Panc1 (cell line): ENCODE measurements around the gene ZNF493. TPM values are rescaled to one million over a fixed set of nuclear protein-coding genes. Genes with fewer than 3 reads are reported as not detected.
A peak's percentile ranks its signal among the peaks of the same experiment; 100 is the strongest.

Source experiments
- ATAC-seq: fragments of 200-7000 bp; cut with Tn5 transposase; 2 replicates; pipeline ENCODE4 v1.9.1; 2020; ENCODE audit warnings: mild to moderate bottlenecking, moderate library complexity
- BruUV-seq: library from RNA; stranded (reverse); fragments of 400-500 nt; replicated peaks from 2 replicates; lab custom pipeline; 2021; lab: Mats Ljungman, UMichigan
- CTCF ChIA-PET: fragments of 300-600 bp; sonication (Branson Sonifier 250); formaldehyde crosslinking; loops from one replicate; lab custom pipeline; 2022; ENCODE audit warnings: antibody characterized with exemption; lab: Charles Lee
- POLR2A ChIA-PET: fragments of 300-600 bp; sonication (Branson Sonifier 250); formaldehyde crosslinking; loops from one replicate; lab custom pipeline; 2022; ENCODE audit warnings: antibody characterized with exemption; lab: Charles Lee
- DNase-seq: peaks from one replicate; pipeline ENCODE4 v3.0.0-alpha.2; 2010; ENCODE audit warnings: low read depth, low spot score
- H3K27ac ChIP-seq: 2 replicates; pipeline ENCODE4 v1.5.1; 2011; ENCODE audit warnings: mild to moderate bottlenecking, low read length, inconsistent platforms
- H3K27me3 ChIP-seq: fragments of 200-500 bp; sonication (Bioruptor generic); 2 replicates; pipeline ENCODE4 v1.6.0; 2014; ENCODE audit warnings: low read length, inconsistent platforms; ENCODE audit not compliant: control insufficient read depth, insufficient read depth
- H3K36me3 ChIP-seq: fragments of 200-500 bp; sonication (Bioruptor generic); 2 replicates; pipeline ENCODE4 v1.5.1; 2014; ENCODE audit warnings: inconsistent platforms, mild to moderate bottlenecking, low read length, moderate library complexity; ENCODE audit not compliant: control insufficient read depth, insufficient read depth
- H3K4me1 ChIP-seq: 2 replicates; pipeline ENCODE4 v1.5.1; 2011; ENCODE audit warnings: inconsistent platforms, mild to moderate bottlenecking, low read length, moderate library complexity; ENCODE audit not compliant: control insufficient read depth, insufficient read depth
- H3K4me3 ChIP-seq, 2 experiments: 2 replicates each; pipeline ENCODE4 v1.5.1; 2011 to 2012; ENCODE audit warnings: low read depth in 2 of 2, low read length in 2 of 2, mild to moderate bottlenecking in 2 of 2, inconsistent platforms in 1 of 2, moderate library complexity in 1 of 2
- H3K9me3 ChIP-seq: fragments of 200-500 bp; sonication (Bioruptor generic); 2 replicates; pipeline ENCODE4 v1.5.1; 2014; ENCODE audit warnings: low read depth, mild to moderate bottlenecking, inconsistent platforms, low read length, moderate library complexity; ENCODE audit not compliant: control insufficient read depth, insufficient read depth
- CTCF ChIP-seq: fragments of 450-650 bp; IDR thresholded peaks from 2 replicates; pipeline ENCODE4 v1.5.1; 2017; ENCODE audit warnings: mild to moderate bottlenecking
- POLR2AphosphoS5 ChIP-seq: IDR thresholded peaks from 2 replicates; pipeline ENCODE4 v1.6.1; 2012; ENCODE audit warnings: mild to moderate bottlenecking, low read depth, low read length, moderate library complexity
- REST ChIP-seq, 2 experiments: IDR thresholded peaks; 2 replicates each; pipeline ENCODE4 v1.6.1; 2011 to 2012; ENCODE audit warnings: low read depth in 2 of 2, control low read depth in 1 of 2, low read length in 1 of 2, mild to moderate bottlenecking in 1 of 2, moderate library complexity in 1 of 2; ENCODE audit not compliant: insufficient read depth in 1 of 2
- SIN3A ChIP-seq: IDR thresholded peaks from 2 replicates; pipeline ENCODE4 v1.6.1; 2012; ENCODE audit warnings: low read depth, mild to moderate bottlenecking, low read length, moderate library complexity, borderline replicate concordance; ENCODE audit not compliant: insufficient read depth
- TCF7L2 ChIP-seq: IDR thresholded peaks from 2 replicates; pipeline ENCODE4 v1.6.1; 2011; ENCODE audit warnings: mild to moderate bottlenecking, low read depth, low read length, inconsistent platforms
- in situ Hi-C: cut with HindIII; loops from 2 replicates; pipeline ENCODE4 v1.10.0; 2016; ENCODE audit warnings: low sequenced_read_pairs, low pct_unique_long_range_greater_than_20kb
- intact Hi-C: fragments of 100-400 bp; cut with micrococcal nuclease; formaldehyde crosslinking; loops from one replicate; pipeline ENCODE4 v1.10.0; 2022; ENCODE audit not compliant: unreplicated experiment
- total RNA-seq: library from RNA; stranded (reverse); gene quantifications from one replicate; pipeline ENCODE4 v1.2.1, GENCODE V29; 2021; ENCODE audit not compliant: unreplicated experiment

The ZNF493 gene
- total RNA-seq, 1 experiment from 2014 or later = 8.5 TPM

GRCh38 chr19:21472507-21472906 lies 75.6 kb downstream of the ZNF493 start:
- CTCF ChIA-PET = no interaction called here
- TF ChIP-seq TCF7L2 = no peak
- Histone ChIP-seq H3K27me3 (no peaks in the 10 kb centered on the region), H3K9me3 (no peaks in the 10 kb centered on the region), H3K36me3 (no peaks in the 10 kb centered on the region), H3K4me1 (no peaks in the 10 kb centered on the region; the same call in 1 of the 2 replicates), H3K27ac (no peak overlapping the region), H3K4me3 (no peak overlapping the region)
- POLR2A ChIA-PET = no interaction called here
- intact Hi-C loops = no loop called here
- no peak for ATAC-seq
- no TSS peak for BruUV-seq
- DNase-seq = no peak
- in situ Hi-C loops = no loop called here

- peak; percentile 46 for DNase-seq
- Histone ChIP-seq H3K9me3 (no peaks in the 10 kb centered on the region), H3K4me1 (no peaks in the 10 kb centered on the region; the same call in 1 of the 2 replicates), H3K27me3 (no peaks in the 10 kb centered on the region), H3K36me3 (no peaks in the 10 kb centered on the region), H3K4me3 (peak overlapping the region; percentile 65 to 79), H3K27ac (peak overlapping the region; percentile 75)
- intact Hi-C loops (no loop called here), in situ Hi-C loops (no loop called here)
- TF ChIP-seq TCF7L2 (peak; percentile 47; the same call in 1 of the 2 replicates), POLR2AphosphoS5 (peak; percentile 79), REST (IDR thresholded peaks at IDR 0.05; ENCODE audit: insufficient read depth in 1 of 2, low read depth in 2 of 2, low read length in 1 of 2) (no peak), SIN3A (peak; percentile 96), CTCF (peak; percentile 22; the same call in 1 of the 2 replicates)
- no TSS peak for BruUV-seq
- peak; percentile 100 for ATAC-seq
- POLR2A ChIA-PET = interaction anchor here (0.7 kb wide), 1 partner anchor 12 kb away, joined by 4 read pairs; no protein-coding TSS in a partner anchor
- CTCF ChIA-PET = no interaction called here
Measured at GRCh38 chr19:21474671-21475181, 77.8 kb downstream of the ZNF493 start.

Other genes starting within 250 kb of the ZNF493 start
- gene ZNF708, start 67.7 kb upstream of the ZNF493 start, total RNA-seq = 8.3 TPM
- 9.7 TPM for gene ZNF738, start 38.1 kb upstream of the ZNF493 start, total RNA-seq
- 8.3 TPM for gene ZNF429, start 108.5 kb downstream of the ZNF493 start, total RNA-seq